Esophagus muscularis mucosa (tissue), 4 donors: ENCODE data around the gene PRDM16.

Source experiments
- EP300 ChIP-seq: sonication (generic); formaldehyde crosslinking; IDR thresholded peaks from one replicate; pipeline ENCODE4 v1.6.1; 2017; ENCODE audit warnings: antibody characterized with exemption
- POLR2A ChIP-seq: fragments of 450-650 bp; IDR thresholded peaks from one replicate; pipeline ENCODE4 v1.6.1; 2017; ENCODE audit warnings: antibody characterized with exemption, moderate library complexity, mild to moderate bottlenecking, low read depth
- POLR2AphosphoS5 ChIP-seq, 2 donors: sonication (generic); formaldehyde crosslinking; IDR thresholded peaks; one replicate each; pipeline ENCODE4 v1.6.1; 2017; ENCODE audit warnings: antibody characterized with exemption in 2 of 2
- TF ChIP-seq, protein P1 (sequence below), 3 experiments: fragments of 200-600 bp in 2 of 3; fragments of 450-650 bp in 1 of 3; sonication (generic) in 2 of 3; IDR thresholded peaks; one replicate each; pipeline ENCODE4 v1.5.1; 2017 to 2019; ENCODE audit warnings: antibody characterized with exemption in 3 of 3, mild to moderate bottlenecking in 2 of 3, moderate library complexity in 1 of 3

- TF ChIP-seq POLR2AphosphoS5 (IDR thresholded peaks at IDR 0.05): no peak
- TF ChIP-seq, protein P1, sequence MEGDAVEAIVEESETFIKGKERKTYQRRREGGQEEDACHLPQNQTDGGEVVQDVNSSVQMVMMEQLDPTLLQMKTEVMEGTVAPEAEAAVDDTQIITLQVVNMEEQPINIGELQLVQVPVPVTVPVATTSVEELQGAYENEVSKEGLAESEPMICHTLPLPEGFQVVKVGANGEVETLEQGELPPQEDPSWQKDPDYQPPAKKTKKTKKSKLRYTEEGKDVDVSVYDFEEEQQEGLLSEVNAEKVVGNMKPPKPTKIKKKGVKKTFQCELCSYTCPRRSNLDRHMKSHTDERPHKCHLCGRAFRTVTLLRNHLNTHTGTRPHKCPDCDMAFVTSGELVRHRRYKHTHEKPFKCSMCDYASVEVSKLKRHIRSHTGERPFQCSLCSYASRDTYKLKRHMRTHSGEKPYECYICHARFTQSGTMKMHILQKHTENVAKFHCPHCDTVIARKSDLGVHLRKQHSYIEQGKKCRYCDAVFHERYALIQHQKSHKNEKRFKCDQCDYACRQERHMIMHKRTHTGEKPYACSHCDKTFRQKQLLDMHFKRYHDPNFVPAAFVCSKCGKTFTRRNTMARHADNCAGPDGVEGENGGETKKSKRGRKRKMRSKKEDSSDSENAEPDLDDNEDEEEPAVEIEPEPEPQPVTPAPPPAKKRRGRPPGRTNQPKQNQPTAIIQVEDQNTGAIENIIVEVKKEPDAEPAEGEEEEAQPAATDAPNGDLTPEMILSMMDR (IDR thresholded peaks at IDR 0.05): no peak
- TF ChIP-seq POLR2A: no peak
- no peak for TF ChIP-seq EP300
Measured at GRCh38 chr1:3282656-3283430, 213.8 kb downstream of the PRDM16 start.
